HepG2 (cell line): ENCODE data around the gene AARSD1.

Source experiments
- ESRRA ChIP-seq: sonication (generic); formaldehyde crosslinking; IDR thresholded peaks from 2 replicates; pipeline ENCODE4 v1.5.1; 2020; ENCODE audit warnings: mild to moderate bottlenecking, low read depth, missing genetic modification reagents
- HOXA5 ChIP-seq: sonication (generic); formaldehyde crosslinking; IDR thresholded peaks from 2 replicates; pipeline ENCODE4 v1.4.0; 2020; ENCODE audit warnings: missing genetic modification reagents
- MTA3 ChIP-seq: sonication (generic); formaldehyde crosslinking; IDR thresholded peaks from 2 replicates; pipeline ENCODE4 v1.4.0; 2020; ENCODE audit warnings: missing genetic modification reagents
- PRMT3 ChIP-seq: sonication (generic); formaldehyde crosslinking; IDR thresholded peaks from 2 replicates; pipeline ENCODE4 v1.8.1; 2022; ENCODE audit warnings: low read depth, mild to moderate bottlenecking, moderate library complexity, missing genetic modification reagents, borderline replicate concordance
- SMARCC2 ChIP-seq: fragments of 450-650 bp; IDR thresholded peaks from 2 replicates; pipeline ENCODE4 v1.6.1; 2017; ENCODE audit warnings: antibody characterized with exemption, mild to moderate bottlenecking
- ZNF124 ChIP-seq: sonication (generic); formaldehyde crosslinking; IDR thresholded peaks from 2 replicates; pipeline ENCODE4 v1.4.0; 2020; ENCODE audit warnings: missing genetic modification reagents
- TF ChIP-seq, protein P1 (sequence below): sonication (generic); formaldehyde crosslinking; IDR thresholded peaks from 2 replicates; pipeline ENCODE4 v1.5.0; 2020; ENCODE audit warnings: mild to moderate bottlenecking, missing genetic modification reagents, moderate library complexity

DNA sequence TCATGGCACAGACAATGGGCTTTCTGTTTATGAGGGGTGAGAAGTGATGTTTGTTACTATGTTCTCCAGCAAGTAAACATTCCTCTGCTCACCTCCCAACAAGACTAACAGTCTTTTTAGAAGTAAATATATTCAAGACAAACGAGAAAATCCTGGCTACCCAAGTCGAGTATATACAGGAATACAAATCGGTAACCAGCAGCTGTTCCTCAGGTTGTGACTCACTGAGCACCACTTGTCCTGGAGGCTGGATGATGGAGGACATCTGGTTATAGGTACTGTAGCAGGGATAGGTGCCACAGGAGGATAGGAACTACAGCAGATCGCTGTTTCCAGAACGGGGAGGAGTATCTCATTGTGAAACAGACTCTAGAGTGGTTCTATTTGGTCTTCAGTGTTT, 28.6 kb upstream of the AARSD1 start:
- TF ChIP-seq, protein P1, sequence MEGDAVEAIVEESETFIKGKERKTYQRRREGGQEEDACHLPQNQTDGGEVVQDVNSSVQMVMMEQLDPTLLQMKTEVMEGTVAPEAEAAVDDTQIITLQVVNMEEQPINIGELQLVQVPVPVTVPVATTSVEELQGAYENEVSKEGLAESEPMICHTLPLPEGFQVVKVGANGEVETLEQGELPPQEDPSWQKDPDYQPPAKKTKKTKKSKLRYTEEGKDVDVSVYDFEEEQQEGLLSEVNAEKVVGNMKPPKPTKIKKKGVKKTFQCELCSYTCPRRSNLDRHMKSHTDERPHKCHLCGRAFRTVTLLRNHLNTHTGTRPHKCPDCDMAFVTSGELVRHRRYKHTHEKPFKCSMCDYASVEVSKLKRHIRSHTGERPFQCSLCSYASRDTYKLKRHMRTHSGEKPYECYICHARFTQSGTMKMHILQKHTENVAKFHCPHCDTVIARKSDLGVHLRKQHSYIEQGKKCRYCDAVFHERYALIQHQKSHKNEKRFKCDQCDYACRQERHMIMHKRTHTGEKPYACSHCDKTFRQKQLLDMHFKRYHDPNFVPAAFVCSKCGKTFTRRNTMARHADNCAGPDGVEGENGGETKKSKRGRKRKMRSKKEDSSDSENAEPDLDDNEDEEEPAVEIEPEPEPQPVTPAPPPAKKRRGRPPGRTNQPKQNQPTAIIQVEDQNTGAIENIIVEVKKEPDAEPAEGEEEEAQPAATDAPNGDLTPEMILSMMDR (CRISPR knock-in tag): no peak
- TF ChIP-seq MTA3 (CRISPR knock-in tag): no peak
- no peak for TF ChIP-seq SMARCC2
- TF ChIP-seq HOXA5 (CRISPR knock-in tag): no peak
- no peak for TF ChIP-seq PRMT3
- TF ChIP-seq ZNF124: no peak
- no peak for TF ChIP-seq ESRRA (CRISPR knock-in tag)
